Activated CD8-positive, alpha-beta memory T cell treated with anti-CD3 and anti-CD28 coated beads for 24 hours (primary cell): ENCODE data around the gene AJAP1.

Source experiments
- DNase-seq: peaks from one replicate; pipeline ENCODE4 v3.0.0-alpha.2; 2020

The AJAP1 gene

DNA sequence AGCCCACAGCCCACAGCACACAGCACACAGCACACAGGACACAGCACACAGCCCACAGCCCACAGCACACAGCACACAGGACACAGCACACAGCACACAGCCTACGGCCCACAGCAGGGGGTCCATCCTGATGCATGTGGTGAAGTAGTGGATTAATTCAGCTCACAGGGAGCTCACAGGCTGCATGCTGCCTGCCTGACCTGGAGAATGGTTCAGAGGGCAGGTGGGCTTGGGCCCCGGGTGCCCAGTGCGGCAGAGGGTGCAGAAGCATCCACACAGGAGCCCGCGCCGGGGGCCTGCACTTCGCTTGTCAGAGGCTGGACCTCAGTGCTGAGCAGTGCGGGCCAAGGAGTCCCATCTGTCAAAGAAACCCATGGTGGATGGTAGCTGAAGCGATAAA, 21.1 kb upstream of the AJAP1 start:
- DNase-seq: no peak

DNA sequence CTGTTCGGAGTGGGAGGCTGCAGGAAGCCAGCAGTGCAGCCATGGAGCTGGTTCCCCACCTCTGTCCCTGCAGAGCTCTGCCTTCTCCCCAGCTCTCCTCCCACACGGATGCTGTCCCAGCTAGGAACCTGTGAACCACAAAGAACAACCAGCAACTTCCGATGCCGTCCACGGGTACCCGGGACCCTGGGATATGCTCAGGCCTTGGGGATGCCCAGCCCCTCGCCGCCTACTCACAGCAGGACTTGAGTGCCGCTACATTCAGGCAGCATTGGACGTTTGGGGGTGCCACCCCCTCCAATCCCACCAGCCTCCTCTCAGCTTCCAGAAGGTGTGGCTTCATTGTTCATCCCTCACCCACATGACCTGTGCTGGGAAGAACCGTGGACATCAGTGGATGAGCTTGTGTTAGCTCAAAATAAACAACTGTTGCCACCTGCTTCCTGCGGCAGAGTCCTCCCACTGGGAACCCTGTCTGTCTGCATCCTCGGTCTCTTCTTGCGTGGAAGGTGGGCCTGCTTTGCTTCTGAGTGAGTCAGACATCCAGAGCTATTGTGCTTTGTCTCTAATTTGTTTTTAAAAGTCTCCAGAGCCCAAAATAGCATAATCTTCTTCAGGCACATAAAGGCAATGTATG, 20.1 kb upstream of the AJAP1 start:
- DNase-seq: no peak

DNA sequence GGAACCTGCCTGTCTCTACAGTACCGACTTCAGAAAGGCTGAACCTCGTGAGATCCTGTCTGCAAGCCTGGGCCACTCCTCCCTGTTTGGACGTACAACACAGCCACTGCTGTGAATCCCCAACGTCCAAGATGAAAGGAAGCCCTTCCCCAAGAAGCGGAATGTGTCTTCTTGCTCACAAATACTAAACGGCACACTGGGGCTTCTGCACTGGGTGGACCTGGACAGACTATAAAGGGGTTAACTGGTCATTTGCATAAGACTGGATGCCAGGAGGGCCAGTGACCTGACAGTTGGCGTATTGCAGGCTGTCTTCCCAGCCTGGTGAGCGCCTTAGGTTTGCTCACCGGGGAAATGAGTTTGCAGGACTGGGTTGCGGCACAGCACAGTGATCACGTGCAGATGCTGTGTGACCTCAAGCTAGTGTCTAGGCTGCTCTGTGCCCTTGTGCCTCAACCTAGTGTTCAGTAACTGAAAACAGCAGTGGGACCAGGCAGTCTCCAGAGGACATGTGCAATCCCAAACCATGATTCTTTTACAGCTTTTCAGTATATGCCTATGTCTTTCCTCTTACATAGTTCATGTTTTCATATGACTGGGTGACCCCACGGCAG, 19.5 kb upstream of the AJAP1 start:
- no peak for DNase-seq

DNA sequence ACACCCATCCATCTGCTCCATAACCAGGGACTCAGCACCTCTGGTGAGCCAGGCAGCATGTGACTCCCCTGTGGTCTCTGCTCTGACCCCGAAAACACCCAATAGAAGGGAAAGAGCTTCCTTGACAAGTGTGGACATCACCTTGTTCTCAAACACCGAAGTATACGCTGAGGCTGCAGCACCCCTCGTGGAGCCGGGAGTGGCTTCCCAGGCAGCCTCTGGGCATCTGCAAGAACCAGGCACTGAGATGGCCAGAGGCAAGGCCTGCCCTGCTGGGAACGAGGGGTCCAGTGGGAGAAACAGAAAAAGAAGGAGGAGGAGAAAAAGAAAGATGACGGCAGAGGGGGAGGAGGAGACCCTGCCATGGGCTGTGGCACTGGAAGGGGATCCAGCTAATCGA, 18.2 kb upstream of the AJAP1 start:
- DNase-seq: no peak

DNA sequence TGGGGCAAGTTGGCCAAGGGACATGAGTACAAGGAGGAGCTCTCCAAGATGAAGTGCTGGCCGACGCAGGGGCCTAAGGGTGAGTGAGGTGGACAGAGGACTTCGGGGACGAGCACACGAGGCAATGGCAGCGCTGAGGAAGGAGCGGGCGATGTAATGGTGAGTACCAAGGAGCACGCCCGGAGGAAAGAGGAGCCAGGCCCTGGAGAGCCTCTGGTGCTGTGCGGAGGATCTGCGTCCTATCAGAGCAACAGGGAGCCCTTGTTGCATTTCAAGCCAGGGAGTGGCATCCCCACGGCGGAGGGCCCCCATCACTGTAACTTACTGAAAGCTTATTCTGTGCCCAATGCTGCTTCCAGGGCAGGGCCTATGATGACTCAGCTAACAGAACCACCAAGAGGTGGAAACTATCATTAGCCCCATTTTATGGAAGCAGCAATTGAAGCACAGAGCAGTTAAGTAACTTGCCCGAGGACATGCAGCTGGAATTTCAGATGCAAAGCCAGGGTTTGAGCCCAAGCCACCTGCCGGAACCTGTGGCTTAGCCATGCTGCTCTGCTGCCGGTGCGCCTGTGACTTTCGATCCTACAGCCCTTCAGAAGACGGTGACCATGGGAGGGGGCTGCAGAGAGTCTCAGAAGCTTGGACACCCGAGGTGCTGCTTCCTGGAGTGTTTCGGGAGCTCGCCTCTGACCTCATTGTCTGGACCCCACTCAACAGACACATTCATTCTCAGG, 17.6 kb upstream of the AJAP1 start:
- no peak for DNase-seq

DNA sequence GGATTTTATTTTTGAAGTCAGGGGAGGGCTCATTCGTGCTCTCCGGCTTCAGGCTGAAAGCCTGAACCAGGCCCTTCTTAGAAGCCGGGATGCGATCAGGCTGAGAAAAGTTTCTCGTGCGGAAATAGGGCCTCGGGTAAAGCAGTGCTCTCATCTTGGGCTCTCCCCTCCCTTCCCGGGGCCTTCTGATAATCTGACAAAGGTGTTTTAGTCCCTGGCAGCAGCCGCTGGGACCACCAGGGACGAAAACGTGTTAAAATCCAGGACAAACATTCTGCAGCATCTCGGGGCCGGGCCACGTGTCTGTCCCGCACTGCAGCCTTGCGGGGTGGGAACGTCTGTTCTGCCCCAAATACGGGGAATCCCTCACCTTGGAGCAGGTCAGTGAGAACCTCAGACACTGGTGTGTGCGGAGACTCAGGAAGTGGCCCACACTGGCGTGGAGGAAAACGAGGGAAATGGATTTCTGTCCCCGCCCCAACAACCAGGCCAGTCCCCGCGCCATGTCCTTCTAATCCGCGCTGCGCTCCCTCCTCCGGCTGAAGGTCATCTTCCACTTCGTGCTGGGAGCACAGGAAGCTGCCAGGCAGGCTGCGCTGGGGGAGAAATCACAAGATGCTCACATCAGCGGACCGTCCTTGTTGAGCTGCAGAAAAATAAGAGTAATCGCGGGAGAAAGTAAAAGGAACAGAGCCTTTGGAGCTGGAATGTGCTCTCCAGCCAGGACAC, 16.6 kb upstream of the AJAP1 start:
- no peak for DNase-seq

DNA sequence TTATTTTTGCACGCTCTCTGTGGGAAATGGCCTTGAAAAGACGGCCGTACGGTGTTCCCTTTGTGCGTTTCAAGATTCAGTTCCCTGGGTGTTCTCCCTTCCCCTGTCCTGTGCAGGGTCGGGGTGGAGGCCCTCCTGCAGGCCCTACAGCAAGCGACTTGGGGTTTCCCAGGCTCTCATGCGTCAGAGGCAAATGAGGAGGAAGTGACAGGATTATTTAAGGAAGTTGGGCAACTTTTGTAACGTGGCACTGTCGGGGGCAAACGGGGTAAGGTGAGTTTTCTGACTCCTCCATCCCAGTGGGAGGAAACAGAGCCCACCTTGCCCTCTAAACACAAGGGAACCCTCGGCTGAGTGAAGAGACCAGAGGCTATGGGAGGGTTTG, 16.1 kb upstream of the AJAP1 start:
- no peak for DNase-seq

DNA sequence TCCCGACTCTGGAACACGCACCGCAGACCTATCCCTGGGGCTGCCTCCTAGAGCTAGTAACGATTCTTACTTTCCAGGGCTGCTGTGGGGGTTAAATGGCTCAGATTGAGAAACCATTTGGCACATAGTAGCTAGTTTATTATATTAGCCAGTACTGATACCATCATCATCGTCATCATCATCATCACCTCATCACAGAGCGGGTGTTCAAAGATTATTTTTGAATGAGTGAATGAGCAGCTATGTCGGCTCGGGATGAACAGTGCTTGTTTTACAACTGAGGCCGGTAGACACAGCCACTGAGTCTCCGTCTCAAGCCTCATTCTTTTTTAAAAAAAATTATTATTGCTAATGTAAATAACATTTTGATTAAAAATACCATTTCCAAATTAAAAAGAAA, 13.5 kb upstream of the AJAP1 start:
- no peak for DNase-seq

DNA sequence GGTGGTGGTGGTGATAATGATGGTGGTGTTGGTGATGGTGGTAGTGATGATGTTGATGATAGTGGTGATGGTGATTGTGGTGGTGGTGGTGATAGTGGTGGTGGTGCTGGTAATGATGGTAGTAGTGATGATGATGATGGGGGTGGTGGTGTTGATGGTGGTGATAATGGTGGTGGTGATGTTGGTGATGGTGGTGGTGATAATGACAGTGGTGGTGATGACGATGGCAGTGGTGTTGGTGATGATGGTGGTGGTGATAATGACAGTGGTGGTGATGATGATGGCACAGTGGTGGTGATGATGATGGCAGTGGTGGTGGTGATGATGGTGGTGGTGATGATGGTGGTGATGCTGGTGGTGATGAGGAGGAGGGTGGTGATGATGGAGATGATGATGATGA, 7.0 kb upstream of the AJAP1 start:
- DNase-seq: no peak

DNA sequence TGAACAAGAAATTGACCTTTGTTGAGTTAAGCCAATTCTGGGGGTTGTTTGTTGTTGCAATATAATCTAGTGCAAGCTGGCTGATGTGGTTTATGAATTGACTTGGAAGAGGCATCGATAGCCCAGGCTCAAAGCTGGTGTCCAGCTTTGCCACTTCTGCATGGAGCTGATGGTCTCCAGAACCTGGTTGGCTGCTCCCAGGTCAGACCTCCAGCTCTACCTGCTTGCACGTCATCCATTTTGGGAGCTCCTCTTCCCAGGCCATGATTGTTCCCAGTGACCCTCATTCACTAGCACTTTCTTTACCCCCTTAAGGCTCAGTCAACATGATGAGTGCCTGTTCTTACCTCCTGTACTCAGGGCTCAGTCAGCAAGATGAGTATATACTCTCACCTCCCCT, 5.8 kb upstream of the AJAP1 start:
- no peak for DNase-seq

DNA sequence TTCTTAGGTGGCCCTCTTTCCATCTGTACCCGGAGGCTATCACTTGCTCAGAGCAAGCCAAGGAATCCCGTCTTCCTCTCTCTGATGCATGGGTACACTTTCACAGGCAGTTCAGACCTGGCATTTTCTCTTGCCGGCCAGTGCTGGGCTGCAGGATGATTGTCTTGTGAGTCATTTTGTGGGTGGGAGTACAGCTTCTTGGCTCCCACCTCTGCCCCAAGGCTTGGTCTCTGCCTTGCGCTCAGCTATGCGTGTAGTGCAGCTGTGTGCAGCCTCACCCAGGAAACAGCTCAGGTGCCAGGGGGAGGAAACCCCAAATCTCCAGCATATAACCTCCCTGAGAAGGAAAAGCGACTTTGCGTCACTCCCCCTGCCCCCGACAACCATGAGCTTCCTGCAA, 3.9 kb upstream of the AJAP1 start:
- DNase-seq: no peak

DNA sequence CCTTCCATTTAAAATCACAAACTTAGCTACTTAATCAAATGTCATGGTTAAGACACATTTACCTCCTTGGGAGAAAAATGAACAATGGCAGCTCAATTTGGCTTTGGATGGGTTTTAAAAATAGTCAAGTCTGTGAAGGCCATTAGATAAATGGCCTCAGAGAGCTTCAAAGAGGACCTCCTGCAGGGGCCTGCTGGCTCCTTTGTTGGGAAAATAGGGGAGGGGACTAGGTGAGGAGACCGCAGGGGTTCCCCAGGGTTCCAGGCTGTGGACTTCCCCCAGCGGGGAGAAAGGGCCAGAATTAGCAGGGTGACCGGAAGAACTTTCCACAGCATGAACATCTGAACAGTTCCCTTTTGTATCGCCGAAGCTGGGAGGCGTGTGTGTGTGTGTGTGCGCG, 3.4 kb upstream of the AJAP1 start:
- no peak for DNase-seq

DNA sequence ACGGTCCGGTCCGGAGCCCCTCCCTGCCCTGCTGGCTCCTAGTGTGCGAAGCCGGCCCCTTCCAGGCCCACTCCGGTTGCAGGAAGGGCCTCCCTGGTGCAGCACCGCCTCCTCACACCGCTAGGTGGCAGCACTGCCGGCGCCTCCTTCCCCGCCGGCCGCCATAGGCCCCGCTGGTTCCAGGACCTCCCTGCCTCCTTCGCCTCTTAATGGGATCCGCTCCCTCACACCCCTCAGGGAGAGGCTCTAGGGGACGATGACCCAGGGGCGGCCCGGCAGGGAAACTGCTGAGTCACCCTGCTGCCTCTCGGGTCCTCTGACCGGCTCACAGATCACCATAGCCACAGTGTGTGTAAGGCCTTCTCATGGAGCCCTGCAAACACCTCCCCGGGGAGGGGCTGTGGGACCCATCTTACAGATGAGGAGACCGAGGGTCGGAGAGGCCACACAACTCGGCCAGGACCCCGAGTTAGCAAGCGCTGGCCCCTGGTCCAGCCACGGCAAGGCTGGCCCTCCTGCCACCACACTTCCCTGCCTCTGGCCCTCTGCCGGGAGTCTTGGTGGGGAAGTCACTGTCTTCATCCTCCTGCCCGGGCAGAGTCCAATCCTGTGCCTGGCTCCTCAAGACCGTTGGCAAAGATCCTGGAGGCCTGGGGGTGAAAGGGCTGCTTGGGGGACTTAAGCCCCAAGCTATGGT, 1.6 kb upstream of the AJAP1 start:
- peak; percentile 88 for DNase-seq

DNA sequence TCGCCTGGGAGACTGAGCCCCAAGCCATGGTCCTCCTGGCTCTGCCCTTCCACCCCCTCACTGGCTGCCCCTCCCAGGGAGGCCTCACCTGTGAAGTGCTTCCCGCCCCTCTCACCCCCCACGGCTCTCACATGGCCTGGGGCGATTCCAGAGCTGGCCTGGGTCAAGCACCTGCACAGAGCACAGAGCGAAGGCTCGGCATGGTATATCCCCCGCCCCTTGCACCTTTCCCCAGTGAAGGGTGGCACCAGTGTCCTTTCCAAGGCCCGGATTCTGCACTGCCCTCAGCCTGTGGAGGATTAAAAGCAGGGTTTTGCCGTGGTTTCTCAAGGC, 1.1 kb upstream of the AJAP1 start:
- DNase-seq: no peak

DNA sequence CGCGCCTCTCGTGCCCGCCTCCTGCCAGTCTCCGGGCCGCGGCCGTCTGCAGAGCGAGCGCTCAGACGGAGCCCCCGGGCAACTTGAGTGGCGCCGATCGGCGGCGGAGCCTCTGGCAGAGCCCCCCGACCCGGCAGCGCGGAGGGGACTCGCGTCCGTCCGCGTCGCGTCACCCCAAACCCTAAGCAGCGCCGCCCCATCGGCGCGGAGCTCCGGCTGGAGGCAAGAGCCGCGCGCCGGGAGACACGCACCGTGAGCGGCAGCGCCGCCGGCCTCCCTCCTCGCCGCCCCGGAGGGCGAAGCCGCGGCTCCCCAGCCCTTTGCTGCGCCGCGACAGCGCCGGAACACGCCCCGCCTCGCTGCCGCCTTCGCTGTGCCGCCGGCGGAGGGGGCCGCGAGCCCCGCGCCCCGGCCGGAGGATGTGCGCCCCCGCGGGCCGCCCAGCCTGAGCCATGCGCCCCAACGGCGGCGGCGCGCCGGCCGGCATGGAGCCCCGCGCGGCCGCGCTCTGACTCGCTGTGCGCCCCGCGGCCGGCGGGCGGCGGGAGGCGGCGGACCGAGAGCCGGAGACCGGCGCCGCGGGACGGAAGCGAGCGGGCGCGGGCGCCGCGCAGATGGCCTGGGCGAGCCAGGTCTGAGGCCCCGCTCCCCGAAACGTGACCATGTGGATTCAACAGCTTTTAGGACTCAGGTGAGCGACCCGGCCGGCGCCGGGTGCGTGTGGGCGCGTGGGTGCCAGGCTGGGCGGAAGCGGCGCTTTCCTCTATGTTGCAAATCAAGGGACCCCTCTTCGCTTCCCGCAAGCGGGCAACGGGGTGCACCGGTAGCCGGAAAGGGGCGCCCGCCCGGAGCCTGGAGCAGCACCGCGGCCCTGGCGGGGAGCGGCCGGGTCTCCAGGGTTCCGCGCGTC, 610 bp downstream of the AJAP1 start:
- no peak for DNase-seq

DNA sequence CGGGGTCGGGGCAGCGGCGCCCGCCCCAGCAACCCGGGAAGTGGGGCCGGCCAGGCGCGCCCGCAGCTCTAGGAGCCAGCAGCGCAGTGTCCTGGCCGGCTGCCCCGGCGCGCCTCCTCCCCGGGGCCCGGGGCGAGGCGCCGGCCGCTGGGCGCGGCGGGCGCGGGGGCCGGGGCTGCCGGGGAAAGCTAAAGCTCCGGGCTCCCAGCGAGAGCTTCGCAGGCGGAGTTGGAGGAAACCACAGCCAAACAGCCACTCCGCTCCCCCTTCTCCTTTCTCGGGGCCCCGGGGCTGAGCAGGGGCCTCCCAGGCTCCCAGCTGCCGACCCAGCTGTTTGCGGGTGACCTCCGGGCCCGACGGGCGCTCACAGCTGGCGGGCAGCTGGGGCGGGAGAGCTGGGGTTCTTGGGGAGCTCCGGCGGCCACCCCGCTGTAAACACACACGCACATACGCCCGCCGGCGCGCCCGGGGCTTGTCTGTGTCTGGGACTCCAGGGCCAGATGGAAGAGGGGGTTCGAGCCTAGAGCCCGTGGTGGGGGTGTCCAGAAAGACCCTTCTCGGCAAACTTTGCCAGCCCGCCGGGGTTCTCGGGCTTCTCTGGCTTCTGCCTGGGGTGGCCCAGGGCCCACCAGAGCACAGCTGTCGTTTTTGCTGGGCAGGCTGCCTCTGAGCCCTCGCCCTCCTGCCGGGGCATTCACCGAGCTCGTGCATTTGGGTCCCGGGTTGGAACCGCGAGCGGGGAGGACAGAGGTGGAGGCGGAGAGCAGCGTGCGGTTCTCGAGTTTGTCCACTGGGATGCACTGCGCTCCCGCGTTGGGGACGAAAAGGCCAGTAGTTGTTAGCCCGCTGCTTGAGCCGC, 1.5 kb downstream of the AJAP1 start:
- DNase-seq: peak; percentile 60

DNA sequence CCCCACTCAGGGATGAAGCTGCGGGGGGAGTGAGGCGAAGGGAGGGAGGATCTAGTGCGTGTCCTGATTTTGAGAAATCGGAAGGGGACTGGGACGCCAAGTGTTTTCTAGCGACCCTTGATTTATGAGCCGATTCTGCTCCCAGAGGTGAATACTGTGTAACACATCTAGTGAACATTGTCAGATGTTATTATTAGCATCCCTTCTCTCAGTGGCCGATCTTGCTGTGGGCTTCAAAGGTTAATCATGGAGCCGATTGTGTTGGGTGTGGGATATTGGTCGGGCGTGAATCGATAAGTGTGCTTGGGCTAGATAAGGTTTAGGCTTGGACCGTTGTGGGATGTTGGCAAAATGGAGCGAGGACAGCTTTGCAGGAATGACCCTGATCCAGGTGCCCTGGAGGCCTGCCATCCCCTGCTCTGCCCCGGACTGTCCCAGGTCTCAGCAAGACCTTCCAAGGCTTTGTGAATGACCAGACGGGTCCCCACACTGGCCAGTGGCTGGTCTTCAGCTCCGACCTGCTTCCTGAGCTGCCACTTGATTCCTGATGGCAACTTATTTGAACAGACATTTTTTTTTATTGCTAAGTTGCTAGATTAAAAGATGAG, 2.2 kb downstream of the AJAP1 start:
- no peak for DNase-seq

DNA sequence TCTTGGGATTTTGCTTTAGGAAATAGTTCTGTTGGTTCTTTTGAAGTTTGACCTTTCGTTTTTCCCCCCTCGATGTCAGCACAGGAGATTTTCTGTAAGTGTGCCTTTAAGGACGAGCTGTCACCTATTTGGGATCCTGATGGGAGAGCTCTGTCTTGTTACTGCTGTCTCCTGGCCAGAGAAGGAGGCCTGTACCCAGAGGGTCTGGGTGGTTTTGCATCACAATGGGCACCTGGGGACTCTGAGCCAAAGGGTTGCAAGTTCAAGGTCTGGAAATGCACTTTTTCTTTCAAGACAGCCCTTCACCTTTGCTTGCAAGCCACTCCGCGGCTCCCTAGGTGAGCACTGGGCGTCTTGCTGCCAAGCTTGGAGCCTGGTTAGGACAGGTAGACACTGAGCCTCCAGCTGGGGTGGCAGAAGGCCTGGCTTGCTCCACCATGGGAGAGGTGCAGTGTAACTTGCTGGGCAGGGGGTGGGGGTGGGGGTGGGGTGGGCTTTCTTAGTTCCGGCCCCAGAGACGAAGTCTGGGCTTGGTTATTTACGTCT, 2.9 kb downstream of the AJAP1 start:
- no peak for DNase-seq

DNA sequence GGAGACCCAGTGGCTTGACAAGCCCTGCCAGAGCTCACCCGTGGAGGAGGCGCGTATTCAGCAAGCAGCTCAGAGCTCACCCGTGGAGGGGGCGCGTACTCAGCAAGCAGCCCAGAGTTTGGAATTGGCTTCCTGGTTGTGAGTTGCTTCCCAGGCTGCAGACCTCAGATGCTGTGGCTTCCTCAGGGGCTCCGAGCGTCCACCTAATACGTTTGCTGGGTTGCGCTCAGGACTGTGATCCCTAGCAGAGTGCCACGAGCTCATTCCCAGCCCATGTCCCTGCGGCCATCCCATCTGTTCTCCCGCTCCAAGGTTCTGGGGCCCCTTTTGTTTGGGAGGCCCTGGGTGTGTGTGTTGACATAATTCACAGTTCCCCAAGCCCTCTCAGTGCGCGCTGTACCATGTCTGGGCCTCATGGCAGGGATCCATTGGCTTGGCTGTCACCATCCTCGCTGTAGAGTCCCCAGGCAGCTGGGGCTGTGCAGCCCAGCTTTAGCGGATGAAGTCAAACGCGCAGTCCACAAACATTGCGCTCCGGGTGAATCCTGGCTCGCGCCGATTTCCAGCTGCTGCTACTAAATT, 3.6 kb downstream of the AJAP1 start:
- no peak for DNase-seq
